Right lobe of liver (tissue), 6 donors: ENCODE results near the gene NIPAL1. TPM values are rescaled to one million over a fixed set of nuclear protein-coding genes. Genes with fewer than 3 reads are reported as not detected.
A peak's percentile ranks its signal among the peaks of the same experiment; 100 is the strongest.
"Not testable (repeated sequence)": the region's sequence is repeated elsewhere in the genome, so short reads cannot be mapped to it uniquely, and the experiment has no call there.

Experiments used
- ATAC-seq, 4 donors: fragments of 200-7000 bp; cut with Tn5 transposase; one replicate each; pipeline ENCODE4 v1.9.1; 2020; ENCODE audit warnings: mild to moderate bottlenecking in 4 of 4, moderate library complexity in 4 of 4
- DNase-seq, 3 donors: peaks; one replicate each; pipeline ENCODE4 v3.0.0-alpha.2; 2020
- H3K27ac ChIP-seq, 3 donors: fragments of 200-600 bp; one replicate each; pipeline ENCODE4 v1.8.0; 2022
- H3K27me3 ChIP-seq, 2 donors: fragments of 200-600 bp; one replicate each; pipeline ENCODE4 v1.8.0; 2022
- H3K36me3 ChIP-seq, 4 donors: fragments of 200-600 bp; sonication (generic) in 1 of 4; one replicate each; pipeline versions ENCODE4 v1.5.1 to v1.8.0; 2017 to 2022; ENCODE audit warnings: control low read depth in 1 of 4
- H3K4me1 ChIP-seq, 4 donors: fragments of 200-600 bp; sonication (generic) in 1 of 4; one replicate each; pipeline versions ENCODE4 v1.5.1 to v1.8.0; 2017 to 2022; ENCODE audit warnings: control low read depth in 1 of 4
- H3K4me3 ChIP-seq, 3 donors: fragments of 200-600 bp; one replicate each; pipeline ENCODE4 v1.8.0; 2022
- H3K9me3 ChIP-seq, 4 donors: fragments of 200-600 bp; sonication (generic) in 1 of 4; one replicate each; pipeline versions ENCODE4 v1.5.1 to v1.8.0; 2017 to 2022; ENCODE audit warnings: control low read depth in 1 of 4
- CTCF ChIP-seq, 4 donors: fragments of 200-600 bp in 3 of 4; fragments of 450-650 bp in 1 of 4; IDR thresholded peaks; one replicate each; pipeline versions ENCODE4 v1.5.1 to v1.8.0; 2016 to 2022; ENCODE audit warnings: antibody characterized with exemption in 4 of 4, mild to moderate bottlenecking in 2 of 4
- POLR2A ChIP-seq: fragments of 450-650 bp; IDR thresholded peaks from one replicate; pipeline ENCODE4 v1.6.1; 2017; ENCODE audit warnings: antibody characterized with exemption, mild to moderate bottlenecking
- WGBS: methylation state at CpG from one replicate; pipeline ENCODE4 v1.1.6; 2018; ENCODE audit warnings: low coverage, low lambda C conversion rate; ENCODE audit not compliant: insufficient coverage; ENCODE audit errors: missing lambda C conversion rate; 5-methylcytosine and 5-hydroxymethylcytosine counted together
- intact Hi-C, 2 donors: fragments of 100-400 bp; cut with DNase I; formaldehyde crosslinking; loops; one replicate each; pipeline versions ENCODE4 v1.11.2 to v1.14.1; 2022
- total RNA-seq, 6 experiments: library from RNA; depleted of rRNA in 2 of 6; stranded (reverse); fragments of >200 nt in 2 of 6; fragmentation: NEBNext Ultra II Directional in 3 of 6; extraction: Animal tissue kit (Norgen Biotek cat#: 25700) in 3 of 6; gene quantifications; one replicate each; pipeline versions ENCODE4 v1.1.0 to v1.2.4, GENCODE V29; 2016 to 2023
- donor health status: DM: no; HTN: yes; CAD: no.
- donor health status: DM: no; HTN: no; CAD: no.
- donor health status: DM: no; HTN: no; CAD: no.
- donor health status: DM: no; HTN: yes; CAD: no.
- donor health status: DM: no; HTN: yes; CAD: no.

NIPAL1 gene
- total RNA-seq, 6 experiments from 2014 or later = 4.8 to 11.9 (median 7.6) TPM

DNA sequence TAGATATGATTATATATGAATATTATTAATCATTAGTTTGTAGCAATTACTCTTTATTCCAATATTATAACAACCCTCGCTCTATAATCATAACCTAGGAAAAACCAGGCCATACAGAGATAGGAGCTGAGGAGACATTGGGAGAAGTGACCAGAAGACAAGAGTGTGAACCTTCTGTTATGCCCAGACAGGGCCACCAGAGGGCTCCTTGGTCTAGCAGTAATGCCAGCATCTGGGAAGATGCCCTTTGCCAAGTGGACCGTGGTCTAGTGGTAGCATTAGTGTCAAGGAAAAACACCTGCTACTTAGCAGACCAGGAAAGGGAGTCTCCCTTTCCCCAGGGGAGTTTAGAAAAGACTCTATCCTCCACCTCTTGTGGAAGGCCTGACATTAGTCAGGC lies 13.0 kb upstream of the NIPAL1 start:
- H3K27ac ChIP-seq, H3K27me3 ChIP-seq, H3K4me3 ChIP-seq, H3K9me3 ChIP-seq, ATAC-seq, H3K36me3 ChIP-seq, intact Hi-C loops: not testable (repeated sequence)
- peak; percentile 40 to 71 (median 68) for DNase-seq
- H3K4me1 ChIP-seq = peaks cover 0 to 14% (median 0%) of the 10 kb centered on the region in 4 donors
- WGBS = 88% methylated on average over 1 of the region's 2 CpGs
- peak; percentile 17 to 76 (median 62) for TF ChIP-seq CTCF (IDR thresholded peaks at IDR 0.05)

DNA sequence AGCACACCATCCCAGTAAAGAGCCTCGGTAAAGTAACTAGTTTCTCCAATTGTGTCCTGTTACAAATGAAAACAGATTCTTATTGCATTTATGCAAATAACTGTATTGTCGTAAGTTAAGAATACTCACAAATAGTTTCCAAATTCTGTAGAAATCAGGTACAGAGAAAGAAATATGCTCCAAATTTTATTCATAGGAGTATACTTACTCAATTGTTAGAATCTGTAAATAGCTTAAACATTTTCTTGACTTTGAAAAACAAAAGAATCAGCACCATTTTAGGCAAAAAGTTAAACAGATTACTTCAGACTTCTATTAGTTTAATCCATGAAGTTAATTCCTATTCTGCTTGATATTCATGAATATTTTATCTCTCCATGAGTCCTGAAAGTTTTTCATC lies 10.8 kb upstream of the NIPAL1 start:
- 91% methylated on average over 2 of the region's 2 CpGs for WGBS
- intact Hi-C loops = no loop called here
- Histone ChIP-seq H3K27me3 (no peaks in the 10 kb centered on the region), H3K36me3 (peaks cover 0 to 2% (median 1%) of the 10 kb centered on the region in 4 donors), H3K4me1 (peaks cover 0 to 14% (median 0%) of the 10 kb centered on the region in 4 donors), H3K27ac (no peak overlapping the region), H3K4me3 (no peak overlapping the region), H3K9me3 (peaks cover 0 to 4% (median 0%) of the 10 kb centered on the region in 4 donors)
- TF ChIP-seq POLR2A (no peak), CTCF (IDR thresholded peaks at IDR 0.05) (no peak)
- no peak for ATAC-seq
- DNase-seq = no peak

DNA sequence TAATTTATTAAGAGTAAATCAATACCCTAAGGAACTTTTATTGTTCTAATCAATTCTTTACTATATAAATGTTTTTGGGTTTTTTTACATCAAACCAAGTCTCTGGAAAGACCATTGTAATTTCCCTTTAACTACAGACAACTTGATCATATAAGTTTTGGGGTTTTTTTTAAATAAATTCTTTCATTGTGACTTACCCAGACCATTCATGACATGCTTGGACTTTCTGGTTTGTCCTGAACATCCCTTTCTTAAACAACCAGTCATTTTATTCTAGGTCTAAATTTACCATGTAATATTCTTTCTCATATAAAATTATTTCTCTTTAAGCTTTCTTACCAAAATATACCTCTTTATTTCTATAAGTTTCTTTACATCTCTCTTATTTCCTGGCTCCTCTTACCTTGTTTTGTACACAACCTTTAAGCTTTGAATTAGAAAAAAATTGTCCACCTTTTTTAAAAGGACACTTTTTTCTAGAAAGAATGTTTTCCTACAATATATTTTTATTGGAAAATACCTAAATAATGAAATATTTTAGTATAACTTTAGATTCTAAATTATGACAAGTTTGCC lies 8.5 kb upstream of the NIPAL1 start:
- no peak overlapping the region for H3K4me3 ChIP-seq
- no peak overlapping the region for H3K27ac ChIP-seq
- peaks cover 0 to 2% (median 1%) of the 10 kb centered on the region in 4 donors for H3K36me3 ChIP-seq
- DNase-seq (no peak), ATAC-seq (no peak)
- no peak for TF ChIP-seq CTCF (IDR thresholded peaks at IDR 0.05)
- TF ChIP-seq POLR2A = no peak
- no peaks in the 10 kb centered on the region for H3K4me1 ChIP-seq
- intact Hi-C loops = no loop called here
- H3K9me3 ChIP-seq = peaks cover 0 to 4% (median 0%) of the 10 kb centered on the region in 4 donors
- no peaks in the 10 kb centered on the region for H3K27me3 ChIP-seq

- not testable (repeated sequence) for H3K9me3 ChIP-seq, H3K27ac ChIP-seq, H3K27me3 ChIP-seq, H3K4me3 ChIP-seq, H3K4me1 ChIP-seq, H3K36me3 ChIP-seq, ATAC-seq, DNase-seq
- WGBS = 59% methylated on average over 5 of the region's 6 CpGs
- intact Hi-C loops = loop anchor here in 1 of 2 donors (10.0 kb wide), 1 partner anchor 74 kb away; no protein-coding TSS in a partner anchor
Observed at GRCh38 chr4:48010906-48011305, 5.7 kb upstream of the NIPAL1 start.

DNA sequence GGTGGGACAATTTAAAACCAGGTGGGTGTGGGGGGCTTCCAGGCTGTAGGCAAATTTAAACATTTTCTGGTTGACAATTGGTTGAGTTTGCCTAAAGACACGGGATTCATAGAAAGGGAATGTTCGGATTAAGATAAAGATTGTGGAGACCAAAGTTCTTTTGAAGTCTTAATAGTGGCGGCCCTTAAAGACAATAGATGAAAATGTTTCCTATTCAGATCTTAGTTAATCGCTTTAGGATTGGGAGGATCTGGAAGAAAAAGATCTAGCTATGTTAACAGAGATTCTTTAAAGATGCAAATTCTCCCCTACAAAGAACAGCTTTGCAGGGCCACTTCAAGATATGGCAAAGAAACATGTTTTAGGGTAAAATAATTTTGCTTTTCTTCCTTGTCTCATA lies 4.8 kb upstream of the NIPAL1 start:
- Histone ChIP-seq H3K27ac (no peak overlapping the region), H3K4me3 (no peak overlapping the region), H3K4me1 (peaks cover 0 to 9% (median 1%) of the 10 kb centered on the region in 4 donors), H3K27me3 (no peaks in the 10 kb centered on the region), H3K36me3 (peaks cover 0 to 2% (median 1%) of the 10 kb centered on the region in 4 donors), H3K9me3 (peaks cover 0 to 4% (median 0%) of the 10 kb centered on the region in 4 donors)
- DNase-seq = no peak
- intact Hi-C loops = loop anchor here in 1 of 2 donors (10.0 kb wide), 1 partner anchor 73 kb away; no protein-coding TSS in a partner anchor
- no peak for ATAC-seq
- WGBS = 91% methylated on average over 4 of the region's 4 CpGs
- TF ChIP-seq CTCF (IDR thresholded peaks at IDR 0.05) = no peak
- no peak for TF ChIP-seq POLR2A
